NCI-H2171 treated with DMSO at 0.1 percent for 48 hours (cell line): ENCODE measurements around the gene KRTCAP2.
"Not testable (repeated sequence)": the region's sequence is repeated elsewhere in the genome, so short reads cannot be mapped to it uniquely, and the experiment has no call there.

ENCODE experiments used
- DNase-seq: peaks from one replicate; lab custom pipeline; 2025; lab: John Stamatoyannopoulos, UW

Gene KRTCAP2

GRCh38 chr1:155172732-155173477, at the start of gene KRTCAP2:
TSS of gene KRTCAP2 (minus strand) at chr1:155173304. CDS start at chr1:155173224, 80 bp downstream.
- DNase-seq, result peak; percentile 95

GRCh38 chr1:155220211-155220965, 47.3 kb upstream of the KRTCAP2 start:
- DNase-seq, result not testable (repeated sequence)

- DNase-seq, result peak; percentile 50
These were observed 46.5 kb upstream of the KRTCAP2 start for GRCh38 chr1:155219592-155220031.

GRCh38 chr1:155218854-155219591, 45.9 kb upstream of the KRTCAP2 start:
- peak; percentile 63 for DNase-seq

GRCh38 chr1:155214702-155215101, 41.6 kb upstream of the KRTCAP2 start:
- DNase-seq, result not testable (repeated sequence)

GRCh38 chr1:155212051-155212440, 38.9 kb upstream of the KRTCAP2 start:
- not testable (repeated sequence) for DNase-seq

GRCh38 chr1:155211381-155212050, 38.4 kb upstream of the KRTCAP2 start:
- DNase-seq, result not testable (repeated sequence)

GRCh38 chr1:155210314-155211104, 37.4 kb upstream of the KRTCAP2 start:
- no peak for DNase-seq

GRCh38 chr1:155209312-155209721, 36.2 kb upstream of the KRTCAP2 start:
- no peak for DNase-seq

GRCh38 chr1:155208541-155209311, 35.6 kb upstream of the KRTCAP2 start, which contains the start of gene MTX1:
TSS of gene MTX1 (plus strand) at chr1:155208695. CDS start at chr1:155208805, 110 bp downstream.
- peak; percentile 86 for DNase-seq

- peak; percentile 84 for DNase-seq
These were observed 34.9 kb upstream of the KRTCAP2 start, which contains the start of gene THBS3 for GRCh38 chr1:155207806-155208540. TSS of gene THBS3 (minus strand) at chr1:155207897. CDS start at chr1:155207876, 21 bp downstream.

GRCh38 chr1:155206891-155207805, 34.0 kb upstream of the KRTCAP2 start:
- DNase-seq, result peak; percentile 93

- DNase-seq, result no peak
These were observed 33.0 kb upstream of the KRTCAP2 start for GRCh38 chr1:155205969-155206593.

- DNase-seq, result no peak
These were observed 31.9 kb upstream of the KRTCAP2 start for GRCh38 chr1:155205035-155205434.

GRCh38 chr1:155202731-155203515, 29.8 kb upstream of the KRTCAP2 start:
- no peak for DNase-seq

GRCh38 chr1:155202198-155202597, 29.1 kb upstream of the KRTCAP2 start:
- DNase-seq, result no peak

GRCh38 chr1:155200920-155201319, 27.8 kb upstream of the KRTCAP2 start:
- no peak for DNase-seq
